Epithelial cell of proximal tubule (primary cell): Measurements from ENCODE around the gene UGT3A1. TPM values are rescaled to one million over a fixed set of nuclear protein-coding genes. Genes with fewer than 3 reads are reported as not detected.
"Not testable (repeated sequence)": the region's sequence is repeated elsewhere in the genome, so short reads cannot be mapped to it uniquely, and the experiment has no call there.

ENCODE experiments used
- DNase-seq: peaks from one replicate; pipeline ENCODE4 v3.0.0-alpha.2; 2011; ENCODE audit warnings: low read depth
- H3K4me3 ChIP-seq: 2 replicates; pipeline ENCODE4 v1.5.1; 2011; ENCODE audit warnings: low read depth, mild to moderate bottlenecking, low read length
- total RNA-seq: library from RNA; depleted of rRNA; stranded (reverse); fragments of >200 nt; gene quantifications from 2 replicates; pipeline ENCODE4 v1.2.3, GENCODE V29; 2015
- TF ChIP-seq, protein P1 (sequence below): conservative IDR thresholded peaks from 2 replicates; pipeline ENCODE4 v1.5.1; 2012; ENCODE audit warnings: low read depth, mild to moderate bottlenecking, low read length

UGT3A1 gene, protein sequence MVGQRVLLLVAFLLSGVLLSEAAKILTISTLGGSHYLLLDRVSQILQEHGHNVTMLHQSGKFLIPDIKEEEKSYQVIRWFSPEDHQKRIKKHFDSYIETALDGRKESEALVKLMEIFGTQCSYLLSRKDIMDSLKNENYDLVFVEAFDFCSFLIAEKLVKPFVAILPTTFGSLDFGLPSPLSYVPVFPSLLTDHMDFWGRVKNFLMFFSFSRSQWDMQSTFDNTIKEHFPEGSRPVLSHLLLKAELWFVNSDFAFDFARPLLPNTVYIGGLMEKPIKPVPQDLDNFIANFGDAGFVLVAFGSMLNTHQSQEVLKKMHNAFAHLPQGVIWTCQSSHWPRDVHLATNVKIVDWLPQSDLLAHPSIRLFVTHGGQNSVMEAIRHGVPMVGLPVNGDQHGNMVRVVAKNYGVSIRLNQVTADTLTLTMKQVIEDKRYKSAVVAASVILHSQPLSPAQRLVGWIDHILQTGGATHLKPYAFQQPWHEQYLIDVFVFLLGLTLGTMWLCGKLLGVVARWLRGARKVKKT
- total RNA-seq, result 0.12 TPM in 1 of 2 replicates, not detected in the other

GRCh38 chr5:35990941-35991611 is at the start of gene UGT3A1:
Gene UGT3A1 (minus strand): TSS chr5:35991390. CDS start chr5:35991240, 150 bp downstream.
- DNase-seq, result peak; percentile 36
- H3K4me3 ChIP-seq, result peak within 1 kb of the TSS; percentile 56
- TF ChIP-seq, protein P1, sequence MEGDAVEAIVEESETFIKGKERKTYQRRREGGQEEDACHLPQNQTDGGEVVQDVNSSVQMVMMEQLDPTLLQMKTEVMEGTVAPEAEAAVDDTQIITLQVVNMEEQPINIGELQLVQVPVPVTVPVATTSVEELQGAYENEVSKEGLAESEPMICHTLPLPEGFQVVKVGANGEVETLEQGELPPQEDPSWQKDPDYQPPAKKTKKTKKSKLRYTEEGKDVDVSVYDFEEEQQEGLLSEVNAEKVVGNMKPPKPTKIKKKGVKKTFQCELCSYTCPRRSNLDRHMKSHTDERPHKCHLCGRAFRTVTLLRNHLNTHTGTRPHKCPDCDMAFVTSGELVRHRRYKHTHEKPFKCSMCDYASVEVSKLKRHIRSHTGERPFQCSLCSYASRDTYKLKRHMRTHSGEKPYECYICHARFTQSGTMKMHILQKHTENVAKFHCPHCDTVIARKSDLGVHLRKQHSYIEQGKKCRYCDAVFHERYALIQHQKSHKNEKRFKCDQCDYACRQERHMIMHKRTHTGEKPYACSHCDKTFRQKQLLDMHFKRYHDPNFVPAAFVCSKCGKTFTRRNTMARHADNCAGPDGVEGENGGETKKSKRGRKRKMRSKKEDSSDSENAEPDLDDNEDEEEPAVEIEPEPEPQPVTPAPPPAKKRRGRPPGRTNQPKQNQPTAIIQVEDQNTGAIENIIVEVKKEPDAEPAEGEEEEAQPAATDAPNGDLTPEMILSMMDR, result no peak

GRCh38 chr5:36035696-36036095 is 44.5 kb upstream of the UGT3A1 start:
- no peak for DNase-seq
- TF ChIP-seq, protein P1, result no peak
- no peak overlapping the region for H3K4me3 ChIP-seq

DNA sequence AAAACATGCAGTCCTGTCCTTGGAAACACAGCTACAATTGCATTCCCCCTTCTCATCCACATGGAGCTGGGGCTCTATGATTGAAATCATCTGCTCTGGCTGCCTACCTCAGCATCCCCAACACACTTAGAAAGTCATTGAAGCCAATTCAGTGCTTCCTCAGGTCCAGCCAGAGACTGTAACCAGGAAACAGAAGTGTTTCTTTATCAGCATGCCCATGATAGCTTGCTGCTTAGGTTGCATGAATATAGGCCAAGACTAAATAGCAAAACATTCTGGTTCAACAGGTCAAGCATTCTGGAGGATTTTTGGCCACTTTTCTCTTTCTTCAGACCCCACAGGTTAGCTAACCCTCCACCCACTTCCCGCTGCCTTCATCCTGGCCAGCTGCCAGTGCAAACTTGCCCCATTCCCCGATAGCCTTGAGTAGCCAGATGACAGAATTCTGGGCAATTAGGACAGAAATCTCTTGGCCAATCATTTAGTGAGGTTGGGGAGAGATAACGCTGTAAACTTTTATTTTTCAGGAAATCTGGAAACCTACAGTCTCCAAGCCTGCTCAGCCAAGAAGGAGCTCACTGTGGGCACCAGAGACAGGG is 43.4 kb upstream of the UGT3A1 start:
- DNase-seq, H3K4me3 ChIP-seq: not testable (repeated sequence)

DNA sequence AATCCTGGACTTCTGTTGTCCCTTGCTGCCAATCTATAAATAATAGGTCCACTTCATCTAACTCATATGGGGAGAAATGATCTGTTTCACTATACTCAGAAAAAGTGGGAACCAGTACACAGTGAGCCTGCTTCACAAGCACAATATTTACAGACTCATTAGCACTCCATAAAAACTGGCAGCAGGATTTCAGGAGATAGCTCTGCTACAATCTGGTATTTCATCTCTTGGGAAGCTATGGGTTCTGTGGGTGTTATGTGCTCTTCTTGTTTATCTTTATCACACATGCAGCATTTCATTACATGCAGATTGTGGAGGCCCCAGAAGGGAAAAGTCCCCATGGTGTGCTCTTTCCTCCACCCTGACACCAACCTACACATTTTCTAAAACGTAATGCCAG is 42.3 kb upstream of the UGT3A1 start:
- no peak for DNase-seq
- no peak overlapping the region for H3K4me3 ChIP-seq
- TF ChIP-seq, protein P1, result no peak

DNA sequence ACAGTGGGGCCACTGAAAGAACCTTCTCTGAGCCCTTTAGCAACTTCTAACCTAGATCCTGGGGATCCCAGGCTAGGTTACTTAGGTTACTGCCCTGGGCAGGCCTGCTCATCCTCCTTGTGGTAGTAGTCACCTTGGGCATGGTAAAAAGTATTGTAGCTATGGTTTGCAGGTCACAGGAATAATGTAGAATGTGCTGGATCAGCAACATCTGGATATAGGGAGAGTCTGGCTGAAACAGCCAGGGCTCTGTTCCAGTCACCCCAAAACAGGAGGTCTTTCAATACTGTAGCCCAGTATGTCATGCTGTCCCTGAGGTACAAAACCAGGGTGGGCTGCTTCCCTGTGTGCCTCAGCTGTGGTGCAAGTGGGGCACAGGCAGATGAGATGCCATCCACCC is 41.9 kb upstream of the UGT3A1 start:
- no peak for DNase-seq
- no peak overlapping the region for H3K4me3 ChIP-seq
- TF ChIP-seq, protein P1, result no peak

GRCh38 chr5:36031223-36031622 is 40.0 kb upstream of the UGT3A1 start:
- no peak for DNase-seq
- TF ChIP-seq, protein P1, result no peak
- no peak overlapping the region for H3K4me3 ChIP-seq

GRCh38 chr5:36029914-36030313 is 38.7 kb upstream of the UGT3A1 start:
- no peak for DNase-seq
- no peak overlapping the region for H3K4me3 ChIP-seq
- TF ChIP-seq, protein P1, result no peak
